GM18873 (cell line): ENCODE data around the gene CPLANE2.
"Not testable (repeated sequence)": the region's sequence is repeated elsewhere in the genome, so short reads cannot be mapped to it uniquely, and the experiment has no call there.

Experiments used
- ATAC-seq: cut with Tn5 transposase; IDR thresholded peaks from one replicate; pipeline ENCODE4 v1.9.1; 2021; ENCODE audit warnings: mild to moderate bottlenecking, moderate library complexity, moderate number of reproducible peaks; ENCODE audit not compliant: unreplicated experiment, low FRiP score

The CPLANE2 gene

GRCh38 chr1:16249596-16250241 lies 12.7 kb upstream of the CPLANE2 start:
- ATAC-seq, result no peak

- no peak for ATAC-seq
Measured at GRCh38 chr1:16248603-16249516, 11.9 kb upstream of the CPLANE2 start.

GRCh38 chr1:16248007-16248436 lies 11.0 kb upstream of the CPLANE2 start:
- no peak for ATAC-seq

- no peak for ATAC-seq
Measured at GRCh38 chr1:16247441-16247840, 10.5 kb upstream of the CPLANE2 start.

GRCh38 chr1:16246961-16247360 lies 10.0 kb upstream of the CPLANE2 start:
- no peak for ATAC-seq

- ATAC-seq, result not testable (repeated sequence)
Measured at GRCh38 chr1:16246239-16246638, 9.3 kb upstream of the CPLANE2 start.

- ATAC-seq, result no peak
Measured at GRCh38 chr1:16245476-16246196, 8.7 kb upstream of the CPLANE2 start.

GRCh38 chr1:16244650-16245285 lies 7.8 kb upstream of the CPLANE2 start:
- ATAC-seq, result no peak

- no peak for ATAC-seq
Measured at GRCh38 chr1:16243936-16244649, 7.1 kb upstream of the CPLANE2 start.

GRCh38 chr1:16243215-16243610 lies 6.2 kb upstream of the CPLANE2 start:
- no peak for ATAC-seq

GRCh38 chr1:16242556-16243214 lies 5.7 kb upstream of the CPLANE2 start:
- no peak for ATAC-seq

- ATAC-seq, result no peak
Measured at GRCh38 chr1:16241221-16241708, 4.3 kb upstream of the CPLANE2 start.

GRCh38 chr1:16239972-16240491 lies 3.0 kb upstream of the CPLANE2 start:
- ATAC-seq, result no peak

GRCh38 chr1:16237343-16237830 lies 404 bp upstream of the CPLANE2 start:
- no peak for ATAC-seq

GRCh38 chr1:16235944-16236510 lies 956 bp downstream of the CPLANE2 start:
- ATAC-seq, result peak; percentile 32

- no peak for ATAC-seq
Measured at GRCh38 chr1:16235347-16235746, 1.6 kb downstream of the CPLANE2 start.

GRCh38 chr1:16233431-16233830 lies 3.6 kb downstream of the CPLANE2 start:
- ATAC-seq, result no peak

- ATAC-seq, result no peak
Measured at GRCh38 chr1:16232316-16232710, 4.7 kb downstream of the CPLANE2 start.
